Prostate gland (tissue), 2 donors: ENCODE measurements around the gene RMND5A. TPM values are rescaled to one million over a fixed set of nuclear protein-coding genes. Genes with fewer than 3 reads are reported as not detected.

Experiments
- DNase-seq: peaks from one replicate; pipeline ENCODE4 v3.0.0-alpha.2; 2019; ENCODE audit warnings: low spot score
- H3K27ac ChIP-seq, 2 donors: fragments of 200-600 bp; sonication (generic); 2 replicates each; pipeline ENCODE4 v1.5.1; 2017 to 2019
- H3K27me3 ChIP-seq: fragments of 200-600 bp; sonication (generic); replicated peaks from 2 replicates; pipeline ENCODE4 v1.5.1; 2019; ENCODE audit not compliant: insufficient read depth
- H3K36me3 ChIP-seq, 2 donors: fragments of 200-600 bp; sonication (generic); 1 replicate in 1 of 2; 2 replicates in 1 of 2; pipeline versions ENCODE4 v1.5.1 to v1.8.1; 2017 to 2019
- H3K4me1 ChIP-seq: fragments of 200-600 bp; sonication (generic); replicated peaks from 2 replicates; pipeline ENCODE4 v1.5.1; 2019
- H3K4me3 ChIP-seq, 2 donors: fragments of 200-600 bp; sonication (generic); 2 replicates each; pipeline ENCODE4 v1.5.1; 2017 to 2019
- H3K9me3 ChIP-seq: fragments of 200-600 bp; sonication (generic); 2 replicates; pipeline ENCODE4 v1.5.1; 2017
- CTCF ChIP-seq, 4 experiments: fragments of 200-600 bp in 2 of 4; fragments of 450-650 bp in 2 of 4; sonication (generic) in 2 of 4; IDR thresholded peaks; 1 replicate in 3 of 4; 2 replicates in 1 of 4; pipeline ENCODE4 v1.5.1; 2016 to 2019; ENCODE audit warnings: antibody characterized with exemption in 4 of 4, mild to moderate bottlenecking in 2 of 4, moderate library complexity in 2 of 4
- POLR2A ChIP-seq: fragments of 450-650 bp; IDR thresholded peaks from one replicate; pipeline ENCODE4 v1.6.1; 2016; ENCODE audit warnings: antibody characterized with exemption, mild to moderate bottlenecking
- POLR2AphosphoS5 ChIP-seq: sonication (generic); formaldehyde crosslinking; IDR thresholded peaks from one replicate; pipeline ENCODE4 v1.6.1; 2017; ENCODE audit warnings: antibody characterized with exemption
- WGBS: methylation state at CpG from one replicate; pipeline ENCODE4 v1.1.5; 2018; 5-methylcytosine and 5-hydroxymethylcytosine counted together
- intact Hi-C: fragments of 100-400 bp; cut with DNase I; formaldehyde crosslinking; loops from one replicate; pipeline ENCODE4 v1.14.2; 2022
- total RNA-seq, 2 donors: library from RNA; depleted of rRNA; stranded (reverse); fragments of >200 nt; gene quantifications; one replicate each; pipeline ENCODE4 v1.1.0, GENCODE V29; 2016

Gene RMND5A
- total RNA-seq, 2 donors from 2014 or later: 37.1 to 42.9 TPM

GRCh38 chr2:86818114-86818801 is 98.2 kb downstream of the RMND5A start:
- H3K36me3 ChIP-seq: no peaks in the 10 kb centered on the region
- no peaks in the 10 kb centered on the region for H3K9me3 ChIP-seq
- TF ChIP-seq POLR2A: no peak
- TF ChIP-seq POLR2AphosphoS5: no peak
- no peak for TF ChIP-seq CTCF (IDR thresholded peaks at IDR 0.05)
- H3K4me1 ChIP-seq: no peaks in the 10 kb centered on the region
- H3K27ac ChIP-seq: no peak overlapping the region
- DNase-seq: no peak
- H3K27me3 ChIP-seq: peaks cover 3% of the 10 kb centered on the region
- intact Hi-C loops: no loop called here
- WGBS: 84% methylated on average over 4 of the region's 4 CpGs
- no peak overlapping the region for H3K4me3 ChIP-seq

- Histone ChIP-seq H3K27me3 (peaks cover 3% of the 10 kb centered on the region), H3K27ac (no peak overlapping the region), H3K4me1 (no peaks in the 10 kb centered on the region), H3K4me3 (no peak overlapping the region), H3K36me3 (no peaks in the 10 kb centered on the region), H3K9me3 (no peaks in the 10 kb centered on the region)
- DNase-seq: no peak
- TF ChIP-seq POLR2A (no peak), POLR2AphosphoS5 (no peak), CTCF (IDR thresholded peaks at IDR 0.05) (no peak)
- intact Hi-C loops: no loop called here
- whole genome bisulfite sequencing: 92% methylated on average over 2 of the region's 2 CpGs
These were observed 98.9 kb downstream of the RMND5A start for GRCh38 chr2:86818957-86819356.

GRCh38 chr2:86821306-86821705 is 101.2 kb downstream of the RMND5A start:
- no peak for TF ChIP-seq CTCF (IDR thresholded peaks at IDR 0.05)
- TF ChIP-seq POLR2A: no peak
- no peak for TF ChIP-seq POLR2AphosphoS5
- H3K4me3 ChIP-seq: no peak overlapping the region
- DNase-seq: no peak
- no peaks in the 10 kb centered on the region for H3K9me3 ChIP-seq
- peaks cover 3% of the 10 kb centered on the region for H3K27me3 ChIP-seq
- no peak overlapping the region for H3K27ac ChIP-seq
- H3K4me1 ChIP-seq: no peaks in the 10 kb centered on the region
- H3K36me3 ChIP-seq: no peaks in the 10 kb centered on the region
- 71% methylated on average over 13 of the region's 13 CpGs for WGBS
- intact Hi-C loops: no loop called here

- Histone ChIP-seq H3K4me1 (no peaks in the 10 kb centered on the region), H3K27ac (no peak overlapping the region), H3K27me3 (peaks cover 3% of the 10 kb centered on the region), H3K36me3 (no peaks in the 10 kb centered on the region), H3K9me3 (no peaks in the 10 kb centered on the region), H3K4me3 (no peak overlapping the region)
- 68% methylated on average over 6 of the region's 6 CpGs for WGBS
- intact Hi-C loops: no loop called here
- no peak for TF ChIP-seq CTCF (IDR thresholded peaks at IDR 0.05)
- no peak for TF ChIP-seq POLR2A
- TF ChIP-seq POLR2AphosphoS5: no peak
- DNase-seq: no peak
These were observed 101.8 kb downstream of the RMND5A start for GRCh38 chr2:86821842-86822241.

DNA sequence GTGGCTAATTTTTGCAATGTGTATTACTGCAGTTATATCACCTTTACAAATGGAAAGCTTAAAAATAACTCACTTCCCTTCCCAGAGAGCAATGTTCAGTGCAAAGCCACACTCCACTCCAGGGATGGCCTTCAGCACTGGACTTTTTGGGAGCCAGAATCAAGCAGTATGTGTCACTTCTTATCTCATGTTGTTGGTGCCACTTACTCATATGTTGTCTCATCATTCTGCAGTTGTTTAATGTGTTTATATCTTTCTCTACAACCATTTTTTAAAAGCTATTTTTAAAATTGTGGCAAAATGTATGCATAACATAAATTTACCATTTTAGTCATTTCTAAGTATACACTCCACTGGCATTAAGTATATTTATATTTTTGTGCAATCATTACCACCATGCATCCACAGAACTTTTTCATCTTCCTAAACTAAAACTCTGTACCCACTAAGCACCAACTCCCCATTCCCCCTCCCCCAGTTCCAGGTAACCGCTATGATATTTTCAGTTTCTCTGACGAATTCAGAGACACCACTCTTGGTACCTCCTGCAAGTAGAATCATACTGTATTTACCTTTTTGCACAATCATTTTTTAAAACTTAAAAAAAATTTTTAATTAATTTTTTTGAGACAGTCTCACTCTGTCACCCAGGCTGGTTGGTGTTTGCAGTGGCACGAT is 102.7 kb downstream of the RMND5A start:
- peaks cover 3% of the 10 kb centered on the region for H3K27me3 ChIP-seq
- H3K36me3 ChIP-seq: no peaks in the 10 kb centered on the region
- TF ChIP-seq POLR2A (no peak), POLR2AphosphoS5 (no peak), CTCF (IDR thresholded peaks at IDR 0.05) (no peak)
- DNase-seq: no peak
- H3K4me1 ChIP-seq: no peaks in the 10 kb centered on the region
- intact Hi-C loops: no loop called here
- H3K4me3 ChIP-seq: no peak overlapping the region
- no peak overlapping the region for H3K27ac ChIP-seq
- H3K9me3 ChIP-seq: no peaks in the 10 kb centered on the region
- WGBS: 80% methylated on average over 3 of the region's 3 CpGs
